Stomach (tissue), 9 donors: ENCODE results near the gene IL1R2. TPM values are rescaled to one million over a fixed set of nuclear protein-coding genes. Genes with fewer than 3 reads are reported as not detected.

Source experiments
- DNase-seq, 2 donors: peaks; one replicate each; pipeline versions ENCODE4 v3.0.0 to v3.0.0-alpha.2; 2013 to 2019
- H3K27ac ChIP-seq, 5 donors: fragments of 200-600 bp in 4 of 5; sonication (generic) in 4 of 5; one replicate each; pipeline ENCODE4 v1.5.1; 2013 to 2019; ENCODE audit warnings: mild to moderate bottlenecking in 1 of 5, moderate library complexity in 1 of 5
- H3K27me3 ChIP-seq, 3 donors: fragments of 200-600 bp; sonication (generic); one replicate each; pipeline ENCODE4 v1.5.1; 2017 to 2019; ENCODE audit warnings: mixed run types in 1 of 3
- H3K36me3 ChIP-seq, 4 donors: fragments of 200-600 bp; sonication (generic); 1 replicate in 3 of 4; 2 replicates in 1 of 4; pipeline ENCODE4 v1.5.1; 2016 to 2019
- H3K4me1 ChIP-seq, 4 donors: fragments of 200-600 bp; sonication (generic); one replicate each; pipeline ENCODE4 v1.5.1; 2016 to 2019
- H3K4me3 ChIP-seq, 4 donors: fragments of 200-600 bp; sonication (generic) in 3 of 4; one replicate each; pipeline ENCODE4 v1.5.1; 2016 to 2019; ENCODE audit warnings: mild to moderate bottlenecking in 1 of 4
- H3K9me3 ChIP-seq, 4 donors: fragments of 200-600 bp; sonication (generic); one replicate each; pipeline ENCODE4 v1.5.1; 2016 to 2019
- EP300 ChIP-seq: sonication (generic); formaldehyde crosslinking; IDR thresholded peaks from one replicate; pipeline ENCODE4 v1.6.1; 2017; ENCODE audit warnings: antibody characterized with exemption
- POLR2A ChIP-seq, 4 donors: fragments of 450-650 bp; IDR thresholded peaks; one replicate each; pipeline ENCODE4 v1.6.1; 2016; ENCODE audit warnings: antibody characterized with exemption in 4 of 4, control low read depth in 2 of 4, mild to moderate bottlenecking in 1 of 4, moderate library complexity in 1 of 4
- POLR2AphosphoS5 ChIP-seq, 3 donors: sonication (generic); formaldehyde crosslinking; IDR thresholded peaks; one replicate each; pipeline ENCODE4 v1.6.1; 2016; ENCODE audit warnings: antibody characterized with exemption in 3 of 3
- WGBS, 5 donors: extraction: QIAGEN DNeasy Blood & Tissue Kit in 3 of 5; methylation state at CpG; one replicate each; pipeline versions ENCODE4 v1.1.5 to v1.1.7; 2013 to 2018; 5-methylcytosine and 5-hydroxymethylcytosine counted together
- intact Hi-C: fragments of 100-400 bp; cut with DNase I; formaldehyde crosslinking; loops from one replicate; pipeline ENCODE4 v1.15.1; 2023; ENCODE audit warnings: low total_unique reads
- polyA plus RNA-seq, 3 donors: library from polyadenylated mRNA; stranded (reverse); fragments of 200-250 nt; gene quantifications; one replicate each; pipeline ENCODE4 v1.2.3, GENCODE V29; 2013
- total RNA-seq, 5 donors: library from RNA; depleted of rRNA; stranded (reverse); fragments of >200 nt; gene quantifications; one replicate each; pipeline versions ENCODE4 v1.1.0 to v1.2.3, GENCODE V29; 2014 to 2016
- TF ChIP-seq, protein P1 (sequence below), 7 experiments: fragments of 450-650 bp in 4 of 7; fragments of 200-600 bp in 3 of 7; sonication (generic) in 3 of 7; IDR thresholded peaks; one replicate each; pipeline ENCODE4 v1.5.1; 2016 to 2019; ENCODE audit warnings: antibody characterized with exemption in 7 of 7, control low read depth in 2 of 7, mild to moderate bottlenecking in 1 of 7
- donor health status: healthy with polysubstance abuse.
- donor health status: Bipolar disorder and iron deficiency.
- donor health status: healthy.

IL1R2 gene
- total and polyA plus RNA-seq, 8 donors = 2.3 to 111 (median 24.8) TPM

DNA sequence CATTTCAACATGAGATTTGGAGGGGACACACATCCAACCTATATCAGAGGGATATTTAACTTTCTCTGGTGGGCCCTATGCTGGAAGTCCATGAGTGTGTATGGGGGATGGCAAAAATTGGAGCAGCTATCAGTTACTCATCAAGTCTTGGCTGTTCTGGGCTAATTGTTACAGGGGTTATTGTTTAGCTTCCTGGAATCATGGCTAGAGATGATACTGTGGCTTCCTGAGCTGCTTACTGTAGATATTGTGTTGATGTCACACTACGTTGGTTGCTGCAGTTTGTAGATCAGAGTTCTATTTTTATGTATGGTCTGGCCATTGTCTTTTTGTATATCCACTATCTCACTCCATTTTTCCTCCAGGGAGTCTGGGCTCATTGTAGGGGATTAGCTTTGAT, 20.9 kb upstream of the IL1R2 start:
- intact Hi-C loops = no loop called here
- Histone ChIP-seq H3K4me3 (no peak overlapping the region), H3K36me3 (no peaks in the 10 kb centered on the region), H3K9me3 (peaks cover 0 to 12% (median 0%) of the 10 kb centered on the region in 4 donors), H3K27ac (no peak overlapping the region), H3K4me1 (peaks cover 13 to 49% (median 36%) of the 10 kb centered on the region in 4 donors), H3K27me3 (no peaks in the 10 kb centered on the region)
- 83 to 97% (median 93%) methylated on average over 1 of the region's 1 CpG for WGBS, 5 donors
- DNase-seq = no peak
- no peak for TF ChIP-seq POLR2AphosphoS5 (IDR thresholded peaks at IDR 0.05)
- TF ChIP-seq POLR2A (IDR thresholded peaks at IDR 0.05) = no peak
- TF ChIP-seq, protein P1, sequence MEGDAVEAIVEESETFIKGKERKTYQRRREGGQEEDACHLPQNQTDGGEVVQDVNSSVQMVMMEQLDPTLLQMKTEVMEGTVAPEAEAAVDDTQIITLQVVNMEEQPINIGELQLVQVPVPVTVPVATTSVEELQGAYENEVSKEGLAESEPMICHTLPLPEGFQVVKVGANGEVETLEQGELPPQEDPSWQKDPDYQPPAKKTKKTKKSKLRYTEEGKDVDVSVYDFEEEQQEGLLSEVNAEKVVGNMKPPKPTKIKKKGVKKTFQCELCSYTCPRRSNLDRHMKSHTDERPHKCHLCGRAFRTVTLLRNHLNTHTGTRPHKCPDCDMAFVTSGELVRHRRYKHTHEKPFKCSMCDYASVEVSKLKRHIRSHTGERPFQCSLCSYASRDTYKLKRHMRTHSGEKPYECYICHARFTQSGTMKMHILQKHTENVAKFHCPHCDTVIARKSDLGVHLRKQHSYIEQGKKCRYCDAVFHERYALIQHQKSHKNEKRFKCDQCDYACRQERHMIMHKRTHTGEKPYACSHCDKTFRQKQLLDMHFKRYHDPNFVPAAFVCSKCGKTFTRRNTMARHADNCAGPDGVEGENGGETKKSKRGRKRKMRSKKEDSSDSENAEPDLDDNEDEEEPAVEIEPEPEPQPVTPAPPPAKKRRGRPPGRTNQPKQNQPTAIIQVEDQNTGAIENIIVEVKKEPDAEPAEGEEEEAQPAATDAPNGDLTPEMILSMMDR (IDR thresholded peaks at IDR 0.05) = no peak
- no peak for TF ChIP-seq EP300

DNA sequence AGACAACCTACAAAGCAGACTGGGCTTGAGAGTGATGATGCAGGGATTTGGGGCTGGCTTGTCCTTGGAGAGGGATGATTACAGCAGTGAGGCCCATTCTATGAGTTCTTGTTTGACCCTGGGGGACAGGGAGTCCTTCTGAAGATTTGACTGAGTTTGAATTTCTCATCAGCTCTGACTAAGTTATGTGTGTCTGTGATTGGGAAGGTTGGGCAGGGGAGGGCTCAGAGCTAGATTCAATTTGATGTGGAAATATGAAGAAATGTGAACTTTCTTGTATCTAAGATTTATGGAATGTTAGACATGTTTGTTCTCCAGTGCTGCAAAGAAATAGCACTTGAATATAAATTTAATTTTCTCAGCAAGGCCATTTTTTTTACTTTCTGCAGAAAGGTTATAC, 19.9 kb upstream of the IL1R2 start:
- no peak for DNase-seq
- no peaks in the 10 kb centered on the region for H3K36me3 ChIP-seq
- peaks cover 0 to 12% (median 0%) of the 10 kb centered on the region in 4 donors for H3K9me3 ChIP-seq
- H3K27ac ChIP-seq = peak overlapping the region in 3 of 5 donors; percentile 52 to 75 (median 67)
- intact Hi-C loops = no loop called here
- no peak for TF ChIP-seq POLR2A (IDR thresholded peaks at IDR 0.05)
- TF ChIP-seq, protein P1 (IDR thresholded peaks at IDR 0.05) = no peak
- no peak for TF ChIP-seq EP300
- TF ChIP-seq POLR2AphosphoS5 (IDR thresholded peaks at IDR 0.05) = no peak
- no peaks in the 10 kb centered on the region for H3K27me3 ChIP-seq
- no peak overlapping the region for H3K4me3 ChIP-seq
- peaks cover 13 to 49% (median 36%) of the 10 kb centered on the region in 4 donors for H3K4me1 ChIP-seq

DNA sequence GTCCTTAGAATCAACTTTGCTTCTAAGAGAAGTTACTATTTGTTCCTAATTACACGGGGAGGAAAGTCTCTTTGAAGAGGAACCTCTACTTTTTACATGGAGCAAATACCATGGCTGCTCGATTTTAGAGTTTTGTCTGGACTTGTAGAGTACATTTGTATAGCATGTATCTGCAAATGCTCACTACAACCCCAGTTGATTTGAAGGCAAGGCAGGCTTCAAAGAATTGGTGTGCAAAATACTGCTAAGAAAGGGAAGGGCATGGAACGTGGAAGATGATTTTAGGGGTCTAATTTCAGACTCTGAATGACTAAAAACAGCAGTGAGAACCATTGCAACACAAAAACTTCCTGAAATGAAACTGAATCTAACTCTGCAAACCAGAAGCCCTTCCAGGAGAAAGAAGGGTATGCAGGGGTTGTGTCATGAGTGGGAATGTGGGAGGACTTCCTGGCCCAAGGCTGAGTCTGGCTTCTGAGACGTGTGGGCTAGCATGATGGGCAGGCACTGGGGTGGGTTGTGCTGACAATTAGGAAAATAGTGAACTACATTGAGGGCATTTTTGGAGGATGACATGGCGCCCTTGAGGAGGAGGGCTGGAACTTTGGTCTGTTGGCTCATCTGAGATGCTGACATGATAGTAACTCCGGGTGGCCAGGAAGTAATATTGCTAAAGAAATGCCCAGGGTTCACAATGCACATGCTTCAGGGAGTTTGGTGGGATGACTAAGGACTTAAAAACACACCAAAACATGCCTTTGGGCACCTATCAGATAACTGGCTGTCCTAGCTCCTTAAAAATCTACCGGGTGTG, 18.9 kb upstream of the IL1R2 start:
- no peaks in the 10 kb centered on the region for H3K36me3 ChIP-seq
- H3K4me3 ChIP-seq = no peak overlapping the region
- peaks cover 8 to 42% (median 31%) of the 10 kb centered on the region in 4 donors for H3K4me1 ChIP-seq
- TF ChIP-seq POLR2AphosphoS5 (IDR thresholded peaks at IDR 0.05) = no peak
- no peak for TF ChIP-seq EP300
- TF ChIP-seq, protein P1 (IDR thresholded peaks at IDR 0.05) = no peak
- TF ChIP-seq POLR2A (IDR thresholded peaks at IDR 0.05) = no peak
- no peaks in the 10 kb centered on the region for H3K27me3 ChIP-seq
- no peak for DNase-seq
- peaks cover 0 to 12% (median 0%) of the 10 kb centered on the region in 4 donors for H3K9me3 ChIP-seq
- H3K27ac ChIP-seq = peak overlapping the region in 3 of 5 donors; percentile 52 to 75 (median 67)
- WGBS, 5 donors = 49 to 69% (median 60%) methylated on average over 7 of the region's 7 CpGs
- intact Hi-C loops = no loop called here

DNA sequence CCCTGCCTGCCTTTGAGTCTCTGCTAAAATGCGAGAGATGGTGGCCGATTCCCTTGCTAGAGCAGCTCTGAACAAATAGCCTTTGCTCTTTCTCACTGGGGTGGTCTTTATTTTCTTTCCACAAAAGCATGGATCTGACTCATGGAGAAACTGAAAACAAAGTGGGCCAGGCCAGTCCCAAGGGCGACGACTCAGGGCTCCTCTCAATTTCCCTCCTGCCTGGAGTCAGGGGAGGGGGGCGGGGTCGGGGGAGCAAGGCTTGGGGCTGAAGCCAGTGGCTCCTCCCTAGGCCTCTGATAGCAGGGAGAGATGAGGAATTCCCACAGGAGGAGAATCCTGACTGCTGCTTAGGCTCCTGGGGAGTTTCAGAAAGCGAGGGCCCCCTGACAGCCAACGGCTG, 17.1 kb upstream of the IL1R2 start:
- Histone ChIP-seq H3K27me3 (no peaks in the 10 kb centered on the region), H3K4me3 (no peak overlapping the region), H3K4me1 (peaks cover 7 to 34% (median 22%) of the 10 kb centered on the region in 4 donors), H3K9me3 (peaks cover 0 to 12% (median 0%) of the 10 kb centered on the region in 4 donors), H3K27ac (no peak overlapping the region), H3K36me3 (no peaks in the 10 kb centered on the region)
- 51 to 77% (median 74%) methylated on average over 8 of the region's 8 CpGs for WGBS, 5 donors
- DNase-seq = peak in 1 of 2 donors; percentile 48
- TF ChIP-seq EP300 = no peak
- TF ChIP-seq POLR2AphosphoS5 (IDR thresholded peaks at IDR 0.05) = no peak
- TF ChIP-seq, protein P1 (IDR thresholded peaks at IDR 0.05) = no peak
- TF ChIP-seq POLR2A (IDR thresholded peaks at IDR 0.05) = no peak
- intact Hi-C loops = no loop called here
